ENCODE results near the gene TAGLN2. TPM values are rescaled to one million over a fixed set of nuclear protein-coding genes. Genes with fewer than 3 reads are reported as not detected.

Gene TAGLN2
- total RNA-seq, 1 donor from 2014 or later, result 3.9 TPM

GRCh38 chr1:159965263-159965662 is 40.0 kb upstream of the TAGLN2 start:
- Histone ChIP-seq H3K9ac (no peak overlapping the region), H3K4me3 (no peak overlapping the region), H2AFZ (replicated peaks) (no peak overlapping the region), H4K20me1 (ENCODE audit: low read depth) (no peaks in the 10 kb centered on the region), H3K27me3 (peaks cover 11% of the 10 kb centered on the region), H3K79me2 (ENCODE audit: low read depth) (no peaks in the 10 kb centered on the region), H3K4me2 (no peak overlapping the region), H3K27ac (no peak overlapping the region), H3K9me3 (ENCODE audit: low read depth) (no peaks in the 10 kb centered on the region), H3F3A (ENCODE audit: low read depth) (peaks cover 17% of the 10 kb centered on the region), H3K4me1 (peaks cover 16% of the 10 kb centered on the region), H3K36me3 (no peaks in the 10 kb centered on the region)
- no peak for DNase-seq (ENCODE audit: low spot score)
- Mint-ChIP-seq H3K4me1 (peaks cover 17% of the 10 kb centered on the region), H3K27me3 (ENCODE audit: insufficient read depth, low read depth) (peaks cover 6% of the 10 kb centered on the region), H3K4me3 (no peak overlapping the region), H3K9me3 (peaks cover 3% of the 10 kb centered on the region), H3K36me3 (no peaks in the 10 kb centered on the region), H3K27ac (no peak overlapping the region)
- TF ChIP-seq, protein P1, sequence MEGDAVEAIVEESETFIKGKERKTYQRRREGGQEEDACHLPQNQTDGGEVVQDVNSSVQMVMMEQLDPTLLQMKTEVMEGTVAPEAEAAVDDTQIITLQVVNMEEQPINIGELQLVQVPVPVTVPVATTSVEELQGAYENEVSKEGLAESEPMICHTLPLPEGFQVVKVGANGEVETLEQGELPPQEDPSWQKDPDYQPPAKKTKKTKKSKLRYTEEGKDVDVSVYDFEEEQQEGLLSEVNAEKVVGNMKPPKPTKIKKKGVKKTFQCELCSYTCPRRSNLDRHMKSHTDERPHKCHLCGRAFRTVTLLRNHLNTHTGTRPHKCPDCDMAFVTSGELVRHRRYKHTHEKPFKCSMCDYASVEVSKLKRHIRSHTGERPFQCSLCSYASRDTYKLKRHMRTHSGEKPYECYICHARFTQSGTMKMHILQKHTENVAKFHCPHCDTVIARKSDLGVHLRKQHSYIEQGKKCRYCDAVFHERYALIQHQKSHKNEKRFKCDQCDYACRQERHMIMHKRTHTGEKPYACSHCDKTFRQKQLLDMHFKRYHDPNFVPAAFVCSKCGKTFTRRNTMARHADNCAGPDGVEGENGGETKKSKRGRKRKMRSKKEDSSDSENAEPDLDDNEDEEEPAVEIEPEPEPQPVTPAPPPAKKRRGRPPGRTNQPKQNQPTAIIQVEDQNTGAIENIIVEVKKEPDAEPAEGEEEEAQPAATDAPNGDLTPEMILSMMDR (IDR thresholded peaks at IDR 0.05), result no peak
- TF ChIP-seq EZH2phosphoT487 (IDR thresholded peaks at IDR 0.05), result no peak
- TF ChIP-seq EZH2 (IDR thresholded peaks at IDR 0.05), result no peak

DNA sequence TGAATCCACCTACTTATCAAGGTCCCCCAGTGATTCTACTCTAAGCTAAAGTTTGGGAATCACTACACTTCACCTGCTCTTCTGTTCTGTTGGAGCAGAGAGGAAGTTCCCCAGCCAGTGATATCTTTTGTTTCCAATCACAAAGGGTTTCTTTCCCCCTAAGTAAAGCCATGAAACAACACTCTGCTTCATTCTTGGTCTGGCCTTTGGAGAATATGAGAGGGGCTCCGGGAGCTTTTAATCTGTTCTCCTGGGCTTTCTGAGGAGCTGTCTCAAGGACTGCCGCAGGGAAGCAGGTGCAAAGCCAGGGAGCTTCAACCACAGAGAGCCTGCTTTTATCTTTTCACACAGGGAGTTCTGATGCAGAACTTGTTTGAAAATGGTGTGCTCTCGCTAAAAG is 38.8 kb upstream of the TAGLN2 start:
- no peaks in the 10 kb centered on the region for H3K79me2 ChIP-seq (ENCODE audit: low read depth)
- H3K4me3 ChIP-seq, result no peak overlapping the region
- DNase-seq (ENCODE audit: low spot score), result peak; percentile 61
- peaks cover 17% of the 10 kb centered on the region for H3F3A ChIP-seq (ENCODE audit: low read depth)
- no peak overlapping the region for H3K27ac ChIP-seq
- Mint-ChIP-seq H3K36me3 (no peaks in the 10 kb centered on the region), H3K9me3 (peaks cover 3% of the 10 kb centered on the region), H3K4me1 (peaks cover 17% of the 10 kb centered on the region), H3K4me3 (no peak overlapping the region), H3K27me3 (ENCODE audit: insufficient read depth, low read depth) (peaks cover 6% of the 10 kb centered on the region), H3K27ac (peak overlapping the region; percentile 29)
- no peaks in the 10 kb centered on the region for H3K9me3 ChIP-seq (ENCODE audit: low read depth)
- peaks cover 11% of the 10 kb centered on the region for H3K27me3 ChIP-seq
- H3K36me3 ChIP-seq, result no peaks in the 10 kb centered on the region
- no peak overlapping the region for H2AFZ ChIP-seq (replicated peaks)
- TF ChIP-seq EZH2phosphoT487 (IDR thresholded peaks at IDR 0.05) (no peak), EZH2 (IDR thresholded peaks at IDR 0.05) (no peak)
- TF ChIP-seq, protein P1 (IDR thresholded peaks at IDR 0.05), result no peak
- no peaks in the 10 kb centered on the region for H4K20me1 ChIP-seq (ENCODE audit: low read depth)
- H3K9ac ChIP-seq, result no peak overlapping the region
- peaks cover 16% of the 10 kb centered on the region for H3K4me1 ChIP-seq
- H3K4me2 ChIP-seq, result peak overlapping the region; percentile 64

DNA sequence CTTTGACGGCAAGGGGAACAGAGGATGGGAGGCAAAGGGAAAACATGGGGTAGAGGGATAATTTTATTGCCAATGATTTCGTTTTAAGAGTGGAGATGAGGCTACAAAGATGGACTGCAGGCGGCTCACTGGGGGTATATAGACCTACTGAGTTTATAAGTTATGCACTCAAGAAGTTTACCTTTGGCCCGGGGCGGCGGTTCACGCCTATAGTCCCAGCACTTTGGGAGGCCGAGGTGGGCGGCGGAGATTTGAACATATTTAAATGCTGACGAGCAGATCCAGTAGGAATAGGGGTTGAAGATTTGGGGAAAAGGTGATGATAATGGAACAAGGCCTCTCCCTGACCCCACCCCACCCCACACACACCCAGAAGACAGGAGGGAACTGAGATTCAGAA is 36.9 kb upstream of the TAGLN2 start:
- Histone ChIP-seq H3K4me1 (peaks cover 16% of the 10 kb centered on the region), H3K27me3 (peaks cover 2% of the 10 kb centered on the region), H2AFZ (replicated peaks) (no peak overlapping the region), H3K4me2 (no peak overlapping the region), H3K9ac (no peak overlapping the region), H3K79me2 (ENCODE audit: low read depth) (no peaks in the 10 kb centered on the region), H3K36me3 (no peaks in the 10 kb centered on the region), H3F3A (ENCODE audit: low read depth) (peaks cover 17% of the 10 kb centered on the region), H3K27ac (no peak overlapping the region), H3K4me3 (no peak overlapping the region), H4K20me1 (ENCODE audit: low read depth) (no peaks in the 10 kb centered on the region), H3K9me3 (ENCODE audit: low read depth) (no peaks in the 10 kb centered on the region)
- Mint-ChIP-seq H3K27ac (no peak overlapping the region), H3K4me1 (peaks cover 17% of the 10 kb centered on the region), H3K9me3 (peaks cover 3% of the 10 kb centered on the region), H3K27me3 (ENCODE audit: insufficient read depth, low read depth) (peaks cover 8% of the 10 kb centered on the region), H3K36me3 (no peaks in the 10 kb centered on the region), H3K4me3 (no peak overlapping the region)
- TF ChIP-seq EZH2 (IDR thresholded peaks at IDR 0.05) (no peak), EZH2phosphoT487 (IDR thresholded peaks at IDR 0.05) (no peak)
- TF ChIP-seq, protein P1 (IDR thresholded peaks at IDR 0.05), result no peak
- no peak for DNase-seq (ENCODE audit: low spot score)
